GM19043 (cell line): ENCODE results near the gene SLC9A8.

Experiments
- ATAC-seq: cut with Tn5 transposase; IDR thresholded peaks from one replicate; pipeline ENCODE4 v1.9.1; 2021; ENCODE audit warnings: low read depth; ENCODE audit not compliant: unreplicated experiment

SLC9A8 gene

DNA sequence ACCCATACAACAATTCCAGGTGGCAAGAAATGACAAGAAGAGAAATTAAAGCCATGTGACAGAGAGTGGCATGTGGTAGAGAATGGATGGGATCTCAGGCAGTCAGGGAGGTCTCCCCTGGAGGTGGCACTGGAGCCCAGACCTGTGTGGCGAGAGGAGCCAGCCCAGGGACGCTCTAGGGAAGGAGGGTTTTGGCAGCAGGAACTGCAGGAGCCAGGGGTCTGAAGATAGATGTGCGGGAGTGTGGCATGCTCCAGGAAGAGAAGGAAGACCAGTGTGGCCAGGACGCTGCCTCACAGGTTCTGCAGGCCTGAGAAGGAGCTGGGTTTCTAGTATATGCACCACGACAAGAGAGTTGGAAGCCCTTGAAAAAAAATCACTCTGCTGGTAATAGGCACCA, 57.6 kb downstream of the SLC9A8 start:
- no peak for ATAC-seq

DNA sequence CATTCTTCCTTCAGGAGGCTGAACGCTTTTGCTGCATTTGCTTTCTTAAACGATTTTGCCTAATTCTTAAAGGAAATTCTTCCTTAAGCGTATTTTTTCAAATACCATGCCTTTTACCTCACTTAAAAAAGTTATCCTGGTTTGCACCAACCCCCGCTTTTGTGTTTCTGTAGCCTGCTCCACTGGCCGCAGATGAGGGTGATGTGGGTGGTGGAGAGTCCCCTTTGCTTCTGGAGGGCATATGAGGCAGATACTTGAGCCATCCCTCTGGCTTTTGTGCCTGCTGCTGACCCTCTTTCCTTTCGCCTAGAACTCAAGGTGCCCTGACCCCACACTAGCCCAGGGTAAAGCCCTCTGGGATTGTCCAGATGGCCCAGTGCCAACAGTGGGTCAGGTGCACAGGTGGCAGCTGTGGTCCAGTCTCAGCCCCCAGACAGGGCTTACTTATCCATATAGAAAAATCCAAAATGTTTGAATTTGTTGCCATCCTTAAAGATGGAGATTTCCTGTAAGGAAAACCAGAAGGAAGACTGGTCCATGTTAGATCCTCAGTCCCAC, 58.8 kb downstream of the SLC9A8 start:
- ATAC-seq, result no peak

DNA sequence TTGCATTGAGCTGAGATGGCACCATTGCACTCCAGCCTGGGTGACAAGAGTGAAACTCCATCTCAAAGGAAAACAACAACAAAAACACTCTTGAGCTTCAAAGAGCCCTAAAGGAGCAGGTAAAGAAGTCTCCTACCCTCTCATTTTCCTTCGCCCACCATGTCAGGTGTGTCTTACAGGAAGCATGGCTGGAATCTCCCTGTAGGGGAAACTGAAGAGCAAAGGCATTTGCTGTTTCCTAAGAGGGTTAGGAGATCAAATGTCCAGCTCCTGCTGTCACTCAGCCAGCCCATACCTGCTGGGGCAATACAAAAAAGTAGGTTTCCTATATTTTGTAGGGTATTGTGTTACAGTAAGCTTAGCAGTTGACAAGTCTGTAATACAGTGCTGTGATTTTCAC, 59.4 kb downstream of the SLC9A8 start:
- ATAC-seq, result no peak

DNA sequence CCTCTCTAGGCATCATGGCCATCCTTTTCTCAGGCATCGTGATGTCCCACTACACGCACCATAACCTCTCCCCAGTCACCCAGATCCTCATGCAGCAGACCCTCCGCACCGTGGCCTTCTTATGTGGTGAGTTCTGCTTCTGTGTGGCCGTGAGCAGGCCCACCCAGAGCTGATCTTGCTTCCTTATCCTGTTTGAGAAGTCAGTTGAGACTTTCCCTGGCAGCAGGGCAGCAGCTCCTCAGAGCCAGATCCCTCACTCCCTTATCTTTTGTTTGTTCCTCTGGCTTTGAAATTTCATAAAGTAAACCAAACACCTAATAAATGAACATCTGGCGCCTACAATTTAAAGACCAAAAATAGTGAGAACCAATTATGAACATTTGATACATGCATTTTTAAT, 62.1 kb downstream of the SLC9A8 start:
- ATAC-seq, result no peak

GRCh38 chr20:49877386-49877921, 64.8 kb downstream of the SLC9A8 start:
- ATAC-seq, result no peak

GRCh38 chr20:49878977-49879376, 66.3 kb downstream of the SLC9A8 start:
- no peak for ATAC-seq

GRCh38 chr20:49880177-49880576, 67.5 kb downstream of the SLC9A8 start:
- ATAC-seq, result no peak

- ATAC-seq, result no peak
These were observed 68.3 kb downstream of the SLC9A8 start for GRCh38 chr20:49880724-49881445.

DNA sequence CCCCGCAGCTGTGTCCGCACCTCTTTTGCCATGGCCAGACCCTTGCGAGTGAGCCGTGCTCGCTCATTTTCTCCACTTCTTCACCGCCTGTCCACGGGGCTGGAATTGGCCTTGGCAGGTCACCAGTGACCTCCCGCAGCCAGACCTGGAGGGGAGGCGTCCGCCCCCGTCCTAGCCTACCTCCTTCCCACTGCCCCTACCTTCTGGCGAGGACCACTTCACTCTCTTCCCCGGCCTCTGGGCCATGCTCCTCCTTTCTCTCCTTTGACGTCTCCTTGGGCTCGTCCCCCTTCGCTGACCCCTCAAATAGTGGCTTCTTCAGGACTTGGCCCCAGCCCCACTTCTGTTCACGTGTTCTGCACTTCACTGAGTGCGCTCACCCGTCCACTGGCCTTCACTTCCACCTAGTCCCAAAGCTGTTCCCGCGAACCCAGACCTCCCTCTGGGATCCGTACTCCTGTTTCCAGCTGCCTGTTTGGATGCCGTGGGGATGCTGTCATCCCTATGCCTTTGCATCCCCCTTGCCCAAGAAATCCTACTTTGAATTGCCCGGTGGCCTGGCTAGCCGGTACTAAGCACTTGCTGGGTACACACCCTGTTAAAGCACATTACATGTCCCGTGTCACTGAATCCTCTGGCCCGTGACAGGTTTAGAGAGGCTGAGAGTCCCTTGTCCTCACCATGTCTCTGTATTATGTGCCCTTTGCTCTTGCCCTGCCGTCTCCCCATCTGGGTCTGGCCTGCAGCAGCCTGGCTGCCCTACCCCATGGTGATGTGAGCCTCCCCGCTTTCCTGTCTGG, 69.7 kb downstream of the SLC9A8 start:
- no peak for ATAC-seq

- ATAC-seq, result no peak
These were observed 70.7 kb downstream of the SLC9A8 start for GRCh38 chr20:49883246-49883802.

GRCh38 chr20:49885558-49886332, 73.1 kb downstream of the SLC9A8 start:
- no peak for ATAC-seq

GRCh38 chr20:49886571-49887213, 74.1 kb downstream of the SLC9A8 start:
- no peak for ATAC-seq

- no peak for ATAC-seq
These were observed 74.9 kb downstream of the SLC9A8 start for GRCh38 chr20:49887251-49888211.

- ATAC-seq, result no peak
These were observed 75.8 kb downstream of the SLC9A8 start for GRCh38 chr20:49888212-49889000.

GRCh38 chr20:49889001-49889934, 76.6 kb downstream of the SLC9A8 start:
- no peak for ATAC-seq

- no peak for ATAC-seq
These were observed 77.3 kb downstream of the SLC9A8 start for GRCh38 chr20:49889935-49890333.
